Mesenchymal stem cell (in vitro differentiated cells and primary cell): Measurements from ENCODE around the gene URB2.
"Not testable (repeated sequence)": the region's sequence is repeated elsewhere in the genome, so short reads cannot be mapped to it uniquely, and the experiment has no call there.

Experiments used
- DNase-seq: peaks from one replicate; pipeline ENCODE4 v3.0.0-alpha.2; 2013
- H2AFZ ChIP-seq: one replicate; pipeline ENCODE4 v1.6.1; 2013; ENCODE audit warnings: low read depth, mild to moderate bottlenecking, control low read depth, inconsistent platforms, low read length, moderate library complexity
- H2AK5ac ChIP-seq: 2 replicates; pipeline ENCODE4 v1.6.1; 2013; ENCODE audit warnings: low read length, moderate library complexity, mild to moderate bottlenecking, inconsistent platforms; ENCODE audit not compliant: severe bottlenecking
- H2BK120ac ChIP-seq: one replicate; pipeline ENCODE4 v1.6.1; 2013; ENCODE audit warnings: low read depth, mild to moderate bottlenecking, inconsistent platforms, low read length, moderate library complexity
- H2BK12ac ChIP-seq, 2 experiments: one replicate each; pipeline ENCODE4 v1.6.1; 2013; ENCODE audit warnings: inconsistent platforms in 2 of 2, low read length in 2 of 2, mild to moderate bottlenecking in 2 of 2, moderate library complexity in 2 of 2, control low read depth in 1 of 2
- H2BK15ac ChIP-seq: one replicate; pipeline ENCODE4 v1.6.1; 2013; ENCODE audit warnings: mild to moderate bottlenecking, low read depth, inconsistent platforms; ENCODE audit not compliant: poor library complexity, severe bottlenecking
- H2BK5ac ChIP-seq: 2 replicates; pipeline ENCODE4 v1.6.1; 2013; ENCODE audit warnings: low read depth, mild to moderate bottlenecking, low read length, control low read depth, inconsistent platforms; ENCODE audit not compliant: poor library complexity, severe bottlenecking
- H3K14ac ChIP-seq, 2 experiments: one replicate each; pipeline ENCODE4 v1.6.1; 2013; ENCODE audit warnings: inconsistent platforms in 2 of 2, low read length in 2 of 2, control low read depth in 1 of 2, mild to moderate bottlenecking in 1 of 2, moderate library complexity in 1 of 2
- H3K18ac ChIP-seq, 2 experiments: one replicate each; pipeline ENCODE4 v1.6.1; 2013; ENCODE audit warnings: inconsistent platforms in 2 of 2, low read length in 2 of 2, control low read depth in 1 of 2, low read depth in 1 of 2, mild to moderate bottlenecking in 1 of 2
- H3K23ac ChIP-seq, 2 experiments: one replicate each; pipeline ENCODE4 v1.6.1; 2013; ENCODE audit warnings: inconsistent platforms in 2 of 2, low read length in 2 of 2, mild to moderate bottlenecking in 2 of 2, moderate library complexity in 2 of 2, control low read depth in 1 of 2
- H3K27ac ChIP-seq: 2 replicates; pipeline ENCODE4 v1.5.1; 2013; ENCODE audit warnings: mild to moderate bottlenecking, moderate library complexity, low read length, control low read depth, inconsistent platforms; ENCODE audit not compliant: poor library complexity, severe bottlenecking
- H3K27me3 ChIP-seq, 2 experiments: 2 replicates each; pipeline versions ENCODE4 v1.6.1 to v1.7.0; 2013; ENCODE audit warnings: low read length in 2 of 2, mild to moderate bottlenecking in 2 of 2, moderate library complexity in 2 of 2, control low read depth in 1 of 2, inconsistent platforms in 1 of 2; ENCODE audit not compliant: control insufficient read depth in 1 of 2, insufficient read depth in 1 of 2
- H3K36me3 ChIP-seq, 2 experiments: 2 replicates each; pipeline versions ENCODE4 v1.6.1 to v1.7.0; 2013; ENCODE audit warnings: low read length in 2 of 2, control low read depth in 1 of 2, inconsistent platforms in 1 of 2, low read depth in 1 of 2, mild to moderate bottlenecking in 1 of 2; ENCODE audit not compliant: insufficient read depth in 2 of 2, control insufficient read depth in 1 of 2
- H3K4ac ChIP-seq, 2 experiments: one replicate each; pipeline ENCODE4 v1.6.1; 2013; ENCODE audit warnings: inconsistent platforms in 2 of 2, low read length in 2 of 2, mild to moderate bottlenecking in 2 of 2, moderate library complexity in 2 of 2, control low read depth in 1 of 2, low read depth in 1 of 2
- H3K4me1 ChIP-seq: 2 replicates; pipeline ENCODE4 v1.6.1; 2013; ENCODE audit warnings: low read depth, low read length, control low read depth; ENCODE audit not compliant: control insufficient read depth, insufficient read depth
- H3K4me2 ChIP-seq: 2 replicates; pipeline ENCODE4 v1.6.1; 2013; ENCODE audit warnings: low read length, mild to moderate bottlenecking, inconsistent platforms; ENCODE audit not compliant: poor library complexity, severe bottlenecking
- H3K4me3 ChIP-seq, 2 experiments: 2 replicates each; pipeline versions ENCODE4 v1.5.1 to v1.7.0; 2013; ENCODE audit warnings: low read length in 2 of 2, mild to moderate bottlenecking in 2 of 2, control low read depth in 1 of 2, low read depth in 1 of 2; ENCODE audit not compliant: insufficient read depth in 1 of 2
- H3K79me1 ChIP-seq: replicated peaks from 2 replicates; pipeline ENCODE4 v1.6.1; 2013; ENCODE audit warnings: mild to moderate bottlenecking, control low read depth, low read length, inconsistent platforms; ENCODE audit not compliant: poor library complexity, severe bottlenecking
- H3K9ac ChIP-seq: 2 replicates; pipeline ENCODE4 v1.7.0; 2013; ENCODE audit warnings: mild to moderate bottlenecking, low read length, moderate library complexity
- H3K9me3 ChIP-seq: 2 replicates; pipeline ENCODE4 v1.7.0; 2013; ENCODE audit warnings: mild to moderate bottlenecking, low read length; ENCODE audit not compliant: control insufficient read depth
- H4K8ac ChIP-seq: one replicate; pipeline ENCODE4 v1.6.1; 2013; ENCODE audit warnings: inconsistent platforms, mild to moderate bottlenecking, low read length, moderate library complexity
- H4K91ac ChIP-seq: one replicate; pipeline ENCODE4 v1.6.1; 2013; ENCODE audit warnings: mild to moderate bottlenecking, low read length, inconsistent platforms
- WGBS: methylation state at CpG from one replicate; pipeline ENCODE4 v1.1.7; 2013; ENCODE audit warnings: mixed read lengths; 5-methylcytosine and 5-hydroxymethylcytosine counted together

Gene URB2

GRCh38 chr1:229704157-229704556 is 78.1 kb downstream of the URB2 start:
- no peak overlapping the region for H3K23ac ChIP-seq
- H2BK5ac ChIP-seq: no peak overlapping the region
- H2BK120ac ChIP-seq: no peak overlapping the region
- no peak overlapping the region for H4K8ac ChIP-seq
- H3K9ac ChIP-seq: no peak overlapping the region
- DNase-seq: no peak
- H3K14ac ChIP-seq: no peak overlapping the region
- no peak overlapping the region for H3K4me2 ChIP-seq
- no peak overlapping the region for H2BK12ac ChIP-seq
- no peaks in the 10 kb centered on the region for H3K79me1 ChIP-seq
- no peaks in the 10 kb centered on the region for H3K9me3 ChIP-seq
- no peak overlapping the region for H3K18ac ChIP-seq
- H2AK5ac ChIP-seq: no peak overlapping the region
- peaks cover 4% of the 10 kb centered on the region for H3K4me1 ChIP-seq
- H2BK15ac ChIP-seq: no peak overlapping the region
- H4K91ac ChIP-seq: no peak overlapping the region
- no peak overlapping the region for H3K4me3 ChIP-seq
- 53% methylated on average over 1 of the region's 2 CpGs for WGBS
- no peak overlapping the region for H2AFZ ChIP-seq
- H3K36me3 ChIP-seq: no peaks in the 10 kb centered on the region
- H3K4ac ChIP-seq: no peak overlapping the region
- no peak overlapping the region for H3K27ac ChIP-seq
- peaks cover 0 to 2% of the 10 kb centered on the region in 2 experiments for H3K27me3 ChIP-seq

GRCh38 chr1:229705152-229705551 is 79.1 kb downstream of the URB2 start:
- H2BK12ac ChIP-seq, H3K4me1 ChIP-seq, H4K91ac ChIP-seq, DNase-seq, H3K9ac ChIP-seq, H3K14ac ChIP-seq, H2BK15ac ChIP-seq, H3K79me1 ChIP-seq, H3K4ac ChIP-seq, H3K18ac ChIP-seq, H2BK5ac ChIP-seq, H3K9me3 ChIP-seq, H3K23ac ChIP-seq, H3K27ac ChIP-seq, H3K4me2 ChIP-seq, H3K36me3 ChIP-seq, H3K4me3 ChIP-seq, H2AK5ac ChIP-seq, H4K8ac ChIP-seq, H2BK120ac ChIP-seq, H2AFZ ChIP-seq, H3K27me3 ChIP-seq: not testable (repeated sequence)
- WGBS: 75% methylated on average over 2 of the region's 2 CpGs

GRCh38 chr1:229707127-229707526 is 81.1 kb downstream of the URB2 start:
- H3K4me3 ChIP-seq, H3K4ac ChIP-seq, H2BK120ac ChIP-seq, H2BK5ac ChIP-seq, H2AFZ ChIP-seq, H3K79me1 ChIP-seq, H3K14ac ChIP-seq, H3K4me1 ChIP-seq, H3K9ac ChIP-seq, H3K23ac ChIP-seq, H3K4me2 ChIP-seq, H4K91ac ChIP-seq, DNase-seq, H2BK15ac ChIP-seq, H3K27ac ChIP-seq, H2BK12ac ChIP-seq, H3K36me3 ChIP-seq, H3K18ac ChIP-seq, H3K27me3 ChIP-seq, H2AK5ac ChIP-seq, H3K9me3 ChIP-seq, H4K8ac ChIP-seq: not testable (repeated sequence)
- whole genome bisulfite sequencing: 83% methylated on average over 5 of the region's 6 CpGs

- WGBS: 69% methylated on average over 5 of the region's 6 CpGs
- Histone ChIP-seq H3K4me2 (no peak overlapping the region), H2BK15ac (no peak overlapping the region)
Measured at GRCh38 chr1:229709500-229710013, 83.5 kb downstream of the URB2 start.

More at GRCh38 chr1:229709500-229710013, 83.5 kb downstream of the URB2 start:
- Histone ChIP-seq H3K4ac (no peak overlapping the region), H3K14ac (no peak overlapping the region), H4K8ac (no peak overlapping the region), H2AK5ac (no peak overlapping the region), H2BK12ac (no peak overlapping the region), H3K23ac (no peak overlapping the region), H3K27ac (no peak overlapping the region), H3K4me3 (no peak overlapping the region), H3K36me3 (no peaks in the 10 kb centered on the region), H2BK120ac (no peak overlapping the region), H3K27me3 (peaks cover 0 to 2% of the 10 kb centered on the region in 2 experiments), H3K18ac (no peak overlapping the region), H2BK5ac (no peak overlapping the region), H3K9me3 (no peaks in the 10 kb centered on the region), H4K91ac (no peak overlapping the region), H3K4me1 (peaks cover 1% of the 10 kb centered on the region), H3K9ac (no peak overlapping the region), H3K79me1 (no peaks in the 10 kb centered on the region), H2AFZ (no peak overlapping the region)
- DNase-seq: no peak
